SK-N-SH treated with all-trans-retinoic acid at 6 μM for 48 hours (cell line): ENCODE measurements around the gene GLYATL2.

Source experiments
- ATAC-seq: fragments of 200-7000 bp; cut with Tn5 transposase; 3 replicates; pipeline ENCODE4 v1.9.1; 2020; ENCODE audit warnings: mild to moderate bottlenecking, moderate library complexity
- BACH2 ChIP-seq: fragments of 250-450 bp; sonication (Bioruptor Pico); IDR thresholded peaks from 2 replicates; pipeline ENCODE4 v1.9.0; 2021; ENCODE audit warnings: mild to moderate bottlenecking, borderline replicate concordance
- CREB5 ChIP-seq: fragments of 250-450 bp; sonication (Bioruptor Pico); IDR thresholded peaks from 2 replicates; pipeline ENCODE4 v1.5.1; 2020; ENCODE audit warnings: low read depth, mild to moderate bottlenecking, moderate library complexity
- CSDC2 ChIP-seq: fragments of 250-450 bp; sonication (Bioruptor Pico); IDR thresholded peaks from 2 replicates; pipeline ENCODE4 v1.5.0; 2020; ENCODE audit warnings: mild to moderate bottlenecking, moderate library complexity
- CSRNP3 ChIP-seq: fragments of 250-450 bp; sonication (Bioruptor Pico); IDR thresholded peaks from 2 replicates; pipeline ENCODE4 v1.5.1; 2021; ENCODE audit warnings: mild to moderate bottlenecking, moderate library complexity
- ESRRG ChIP-seq: fragments of 250-450 bp; sonication (Bioruptor Pico); IDR thresholded peaks from 2 replicates; pipeline ENCODE4 v1.6.1; 2021; ENCODE audit warnings: mild to moderate bottlenecking
- GLIS3 ChIP-seq: fragments of 250-450 bp; sonication (Bioruptor Pico); IDR thresholded peaks from 2 replicates; pipeline ENCODE4 v1.5.0; 2020; ENCODE audit warnings: mild to moderate bottlenecking, moderate library complexity
- ISL1 ChIP-seq: fragments of 250-450 bp; sonication (Bioruptor Pico); IDR thresholded peaks from 2 replicates; pipeline ENCODE4 v2.1.2; 2022; ENCODE audit warnings: mild to moderate bottlenecking, moderate library complexity
- OSR1 ChIP-seq: fragments of 250-450 bp; sonication (Bioruptor Pico); IDR thresholded peaks from 2 replicates; pipeline ENCODE4 v1.8.0; 2022; ENCODE audit warnings: moderate library complexity, mild to moderate bottlenecking, inconsistent platforms
- PATZ1 ChIP-seq: fragments of 250-450 bp; sonication (Bioruptor Pico); IDR thresholded peaks from 2 replicates; pipeline ENCODE4 v1.8.0; 2020; ENCODE audit warnings: mild to moderate bottlenecking, moderate library complexity, borderline replicate concordance
- POU6F1 ChIP-seq: fragments of 250-450 bp; sonication (Bioruptor Pico); IDR thresholded peaks from 2 replicates; pipeline ENCODE4 v1.8.0; 2021; ENCODE audit warnings: low read depth, mild to moderate bottlenecking, moderate library complexity, borderline replicate concordance
- PPARA ChIP-seq: fragments of 250-450 bp; sonication (Bioruptor Pico); IDR thresholded peaks from 2 replicates; pipeline ENCODE4 v1.5.0; 2020; ENCODE audit warnings: mild to moderate bottlenecking, borderline replicate concordance
- RARB ChIP-seq: fragments of 250-450 bp; sonication (Bioruptor Pico); IDR thresholded peaks from 2 replicates; pipeline ENCODE4 v1.8.0; 2021; ENCODE audit warnings: mild to moderate bottlenecking, moderate library complexity
- TCF4 ChIP-seq: fragments of 250-450 bp; sonication (Bioruptor Pico); IDR thresholded peaks from 2 replicates; pipeline ENCODE4 v1.8.0; 2021; ENCODE audit warnings: mild to moderate bottlenecking, moderate library complexity, borderline replicate concordance
- TOX ChIP-seq: fragments of 250-450 bp; sonication (Bioruptor Pico); IDR thresholded peaks from 2 replicates; pipeline ENCODE4 v1.8.0; 2021; ENCODE audit warnings: mild to moderate bottlenecking, moderate library complexity, borderline replicate concordance
- TSHZ2 ChIP-seq: fragments of 250-450 bp; sonication (Bioruptor Pico); IDR thresholded peaks from 2 replicates; pipeline ENCODE4 v1.5.0; 2020; ENCODE audit warnings: mild to moderate bottlenecking, moderate library complexity
- ZFP30 ChIP-seq: fragments of 450-650 bp; formaldehyde crosslinking; IDR thresholded peaks from 2 replicates; pipeline ENCODE4 v1.5.0; 2022; ENCODE audit warnings: mild to moderate bottlenecking, moderate library complexity
- ZNF565 ChIP-seq: fragments of 450-650 bp; formaldehyde crosslinking; conservative IDR thresholded peaks from 2 replicates; pipeline ENCODE4 v1.5.0; 2020; ENCODE audit warnings: low read depth, mild to moderate bottlenecking, moderate library complexity
- ZNF70 ChIP-seq: fragments of 450-650 bp; formaldehyde crosslinking; IDR thresholded peaks from 2 replicates; pipeline ENCODE4 v1.5.0; 2020; ENCODE audit warnings: mild to moderate bottlenecking, moderate library complexity
- ZNF8 ChIP-seq: fragments of 450-650 bp; formaldehyde crosslinking; IDR thresholded peaks from 2 replicates; pipeline ENCODE4 v1.5.0; 2020; ENCODE audit warnings: mild to moderate bottlenecking, moderate library complexity

The GLYATL2 gene

GRCh38 chr11:58805065-58805464 is 39.4 kb downstream of the GLYATL2 start (continued):
- TF ChIP-seq TSHZ2 (CRISPR knock-in tag) = no peak
- TF ChIP-seq, all 23 proteins: peak for 0

- TF ChIP-seq POU6F1 (CRISPR knock-in tag) = no peak
- TF ChIP-seq PPARA = no peak
- TF ChIP-seq BACH2 (CRISPR knock-in tag) = no peak
- no peak for TF ChIP-seq GLIS3 (CRISPR knock-in tag)
- TF ChIP-seq CREB5 (CRISPR knock-in tag) = no peak
- TF ChIP-seq ISL1 (CRISPR knock-in tag) = no peak
- TF ChIP-seq TCF4 (CRISPR knock-in tag) = no peak
- TF ChIP-seq ZNF70 = no peak
- TF ChIP-seq ZNF565 = no peak
- no peak for TF ChIP-seq TOX (CRISPR knock-in tag)
Observed at GRCh38 chr11:58801974-58802545, 42.4 kb downstream of the GLYATL2 start.

GRCh38 chr11:58801302-58801701 is 43.2 kb downstream of the GLYATL2 start:
- no peak for ATAC-seq
- TF ChIP-seq CSRNP3 (no peak), TOX (CRISPR knock-in tag) (no peak), ZNF70 (no peak), TSHZ2 (CRISPR knock-in tag) (no peak), ZNF8 (CRISPR knock-in tag) (no peak), ESRRG (CRISPR knock-in tag) (no peak), PATZ1 (no peak), RARB (no peak), CSDC2 (CRISPR knock-in tag) (no peak), OSR1 (no peak), ZFP30 (CRISPR knock-in tag) (no peak)

More at GRCh38 chr11:58801974-58802545, 42.4 kb downstream of the GLYATL2 start:
- ATAC-seq = no peak
